ENCODE data around the gene OR2F1.

The OR2F1 gene

DNA sequence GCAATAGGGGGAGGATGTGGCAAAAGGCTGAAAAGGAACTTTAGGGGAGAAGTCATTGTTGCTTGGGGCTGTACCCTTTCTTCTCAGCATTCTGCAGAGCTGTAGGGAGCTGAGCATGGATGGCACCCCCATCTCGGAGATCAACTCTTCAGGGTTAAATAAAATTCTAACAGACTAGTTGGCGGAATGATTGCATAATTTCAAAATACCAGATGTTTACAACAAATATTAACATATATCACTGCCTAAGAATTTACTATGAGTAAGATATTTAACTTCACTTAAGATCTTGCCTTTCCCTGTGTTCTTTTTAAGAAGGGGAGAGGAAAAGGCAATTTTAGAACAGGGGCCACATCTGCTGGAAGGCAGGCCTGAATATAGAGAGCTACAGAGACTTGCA is 509 bp upstream of the OR2F1 start:
- no peak for DNase-seq (ENCODE audit: low spot score)

- no peak for DNase-seq (ENCODE audit: low spot score)
Measured at GRCh38 chr7:143958781-143959180, 4.1 kb downstream of the OR2F1 start.

GRCh38 chr7:143960813-143961610 is 6.4 kb downstream of the OR2F1 start:
- no peak for DNase-seq (ENCODE audit: low spot score)

GRCh38 chr7:143965280-143965679 is 10.6 kb downstream of the OR2F1 start:
- DNase-seq (ENCODE audit: low spot score) = no peak

GRCh38 chr7:143967398-143967797 is 12.8 kb downstream of the OR2F1 start:
- DNase-seq (ENCODE audit: low spot score) = no peak

- DNase-seq (ENCODE audit: low spot score) = no peak
Measured at GRCh38 chr7:143973870-143974416, 19.3 kb downstream of the OR2F1 start.

GRCh38 chr7:143974459-143974858 is 19.8 kb downstream of the OR2F1 start:
- no peak for DNase-seq (ENCODE audit: low spot score)

- no peak for DNase-seq (ENCODE audit: low spot score)
Measured at GRCh38 chr7:143975617-143976016, 21.0 kb downstream of the OR2F1 start.

- DNase-seq (ENCODE audit: low spot score) = no peak
Measured at GRCh38 chr7:143978585-143978984, 23.9 kb downstream of the OR2F1 start.

GRCh38 chr7:143979359-143979758 is 24.7 kb downstream of the OR2F1 start:
- peak; percentile 24 for DNase-seq (ENCODE audit: low spot score)

GRCh38 chr7:143979998-143980397 is 25.4 kb downstream of the OR2F1 start:
- no peak for DNase-seq (ENCODE audit: low spot score)

DNA sequence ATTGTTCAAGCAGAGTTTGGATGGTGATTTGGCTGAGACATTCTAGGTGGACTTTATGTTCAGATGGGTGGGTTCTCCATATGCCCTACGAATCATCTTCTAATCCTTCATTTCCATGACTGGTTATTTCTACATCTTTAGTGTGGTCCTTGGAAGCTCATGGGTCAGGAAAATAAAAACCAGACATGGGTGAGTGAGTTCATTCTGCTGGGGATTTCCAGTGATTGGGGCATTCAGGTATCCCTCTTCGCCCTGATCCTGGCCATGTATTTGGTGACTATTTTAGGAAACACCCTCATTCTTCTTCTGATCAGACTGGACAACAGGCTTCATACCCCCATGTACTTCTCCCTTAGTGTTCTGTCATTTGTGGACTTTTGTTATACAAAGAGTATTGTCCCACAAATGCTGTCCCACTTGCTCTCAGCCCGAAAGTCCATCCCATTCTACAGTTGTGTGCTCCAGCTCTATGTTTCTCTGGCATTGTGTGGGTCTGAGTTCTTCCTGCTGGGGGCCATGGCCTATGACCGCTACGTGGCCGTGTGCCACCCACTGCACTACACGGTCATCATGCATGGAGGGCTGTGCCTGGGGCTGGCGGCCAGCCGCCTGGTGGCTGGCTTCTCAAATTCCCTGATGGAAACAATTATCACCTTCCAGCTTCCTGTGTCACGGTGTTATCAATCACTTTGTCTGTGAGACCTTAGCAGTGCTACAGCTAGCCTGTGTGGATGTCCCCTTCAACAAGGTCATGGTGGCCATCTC is 26.3 kb downstream of the OR2F1 start:
- no peak for DNase-seq (ENCODE audit: low spot score)

DNA sequence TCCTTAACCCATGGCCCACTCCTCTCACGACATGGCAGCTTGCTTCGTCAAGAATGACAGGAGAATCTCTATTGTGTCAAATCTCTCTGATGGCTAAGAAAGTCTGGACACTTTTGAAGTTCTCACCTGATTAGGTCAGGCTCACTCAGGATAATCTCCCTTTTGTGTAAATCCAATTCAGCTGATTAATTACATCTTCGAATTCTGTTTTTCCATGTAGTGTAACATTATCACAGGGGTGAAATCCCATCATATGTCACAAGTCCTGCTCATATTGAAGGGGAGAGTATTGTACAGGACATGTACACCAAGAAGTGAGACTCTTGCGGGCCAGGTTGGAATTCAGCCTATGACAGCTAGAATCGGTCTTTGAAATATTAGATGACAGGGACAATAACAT is 29.3 kb downstream of the OR2F1 start:
- no peak for DNase-seq (ENCODE audit: low spot score)

DNA sequence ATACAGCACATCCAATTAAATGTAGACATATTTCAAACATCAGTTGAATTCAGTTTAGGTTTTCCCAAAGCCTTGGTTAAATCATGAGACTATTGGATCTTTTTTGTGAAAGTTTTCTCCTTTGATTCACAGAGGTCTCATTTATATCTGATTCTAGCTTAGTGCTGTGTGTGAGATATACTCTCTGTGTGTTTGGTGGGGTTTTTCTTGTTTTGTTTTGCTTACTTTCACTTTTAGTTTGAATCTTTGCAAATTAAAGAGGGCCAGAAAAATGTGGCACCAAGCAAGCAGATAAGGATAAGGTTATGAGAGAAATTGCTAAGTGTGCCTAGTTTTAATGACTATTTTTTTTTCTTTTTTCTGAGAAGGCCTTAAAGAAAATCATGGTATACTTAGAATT is 32.9 kb downstream of the OR2F1 start:
- no peak for DNase-seq (ENCODE audit: low spot score)

- no peak for DNase-seq (ENCODE audit: low spot score)
Measured at GRCh38 chr7:143988976-143989745, 34.5 kb downstream of the OR2F1 start.

GRCh38 chr7:143992670-143993069 is 38.0 kb downstream of the OR2F1 start:
- no peak for DNase-seq (ENCODE audit: low spot score)

DNA sequence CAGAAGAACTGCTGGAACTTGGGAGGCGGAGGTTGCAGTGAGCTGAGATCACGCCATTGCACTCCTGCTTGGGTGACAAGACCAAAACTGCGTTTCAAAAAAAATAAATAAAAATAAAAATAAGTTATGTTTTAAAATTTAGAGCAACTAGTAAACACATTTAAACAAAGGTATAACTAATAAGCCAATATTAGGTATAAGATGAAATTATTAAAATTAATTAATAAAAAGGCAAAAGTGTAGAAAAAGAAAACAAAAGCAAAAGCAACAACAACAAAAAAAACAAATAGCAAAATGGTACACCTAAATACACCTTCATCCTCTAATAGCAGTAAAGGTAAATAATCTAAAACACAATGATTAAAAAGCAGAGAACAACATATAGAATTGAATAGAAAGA is 39.3 kb downstream of the OR2F1 start:
- DNase-seq (ENCODE audit: low spot score) = no peak

- no peak for DNase-seq (ENCODE audit: low spot score)
Measured at GRCh38 chr7:144000020-144000419, 45.4 kb downstream of the OR2F1 start, which contains the start of gene OR6B1. OR6B1 (plus strand) TSS chr7:144000320; CDS start chr7:144003997, 3,677 bp downstream.

DNA sequence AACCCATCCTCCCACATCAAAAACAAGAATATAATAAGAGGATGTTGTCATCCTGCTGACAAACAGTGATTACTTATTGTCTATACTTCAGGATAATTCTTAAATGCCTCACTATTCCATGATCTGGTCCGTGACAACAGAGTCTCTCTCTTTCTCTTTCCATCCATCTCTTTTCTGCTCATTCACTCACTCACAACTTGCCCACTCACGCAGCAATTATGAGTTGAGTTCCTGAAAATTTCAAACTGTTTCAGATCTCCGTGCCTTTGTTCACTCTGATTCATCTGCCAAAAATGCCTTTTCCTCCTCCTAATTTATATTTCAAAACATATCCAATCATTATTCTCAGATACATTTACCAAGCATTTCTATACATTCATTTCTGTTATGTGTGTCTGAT is 46.9 kb downstream of the OR2F1 start:
- no peak for DNase-seq (ENCODE audit: low spot score)

- no peak for DNase-seq (ENCODE audit: low spot score)
Measured at GRCh38 chr7:144004703-144005102, 50.1 kb downstream of the OR2F1 start.

- no peak for DNase-seq (ENCODE audit: low spot score)
Measured at GRCh38 chr7:144006029-144006691, 51.5 kb downstream of the OR2F1 start.

- no peak for DNase-seq (ENCODE audit: low spot score)
Measured at GRCh38 chr7:144006692-144007042, 52.0 kb downstream of the OR2F1 start.

Data from COLO829 (cell line).